Medulla oblongata (tissue), 1 donor: ENCODE data around the gene SVBP.

Experiments
- DNase-seq: peaks from one replicate; pipeline ENCODE4 v3.0.0-alpha.2; 2015; ENCODE audit errors: extremely low spot score

SVBP gene

DNA sequence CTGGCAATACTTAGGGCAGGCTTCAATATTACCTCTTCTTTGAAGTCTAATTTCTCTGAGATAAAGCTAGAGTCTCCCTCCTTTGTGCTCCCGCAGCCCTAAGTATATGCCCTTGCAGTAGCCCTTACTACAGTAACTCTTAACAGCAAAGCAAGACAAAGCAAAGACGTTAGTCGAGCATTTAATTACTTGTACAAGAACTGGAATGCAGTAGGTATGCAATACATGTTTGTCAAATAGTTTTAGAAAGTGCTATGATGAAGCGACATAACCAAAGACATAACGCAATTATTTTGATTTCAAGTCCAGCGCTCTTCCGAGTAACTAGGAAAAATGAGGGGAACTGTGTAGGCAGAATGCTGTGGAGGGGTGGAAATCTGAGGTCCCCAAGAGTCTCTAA is 51.9 kb downstream of the SVBP start:
- DNase-seq = no peak

DNA sequence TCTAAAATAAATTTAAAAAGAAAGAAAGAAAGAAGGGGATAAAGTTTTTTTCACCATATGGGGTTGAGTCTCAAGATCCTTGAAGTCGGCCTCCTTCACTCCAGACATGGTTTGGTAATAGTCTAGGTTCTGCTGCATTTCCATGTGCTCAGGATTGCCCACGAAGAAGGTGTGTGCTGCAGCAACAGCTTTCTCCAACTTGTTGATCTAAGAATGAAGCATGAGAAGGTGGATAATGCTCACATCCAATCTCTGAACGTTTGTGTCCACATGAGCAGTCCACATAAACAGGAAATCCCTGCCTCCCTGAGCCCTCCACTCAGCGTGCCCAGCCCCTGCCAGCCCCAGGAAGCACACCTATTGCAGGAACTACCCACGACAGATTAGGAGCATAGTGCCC is 54.9 kb downstream of the SVBP start:
- no peak for DNase-seq

- no peak for DNase-seq
These were observed 55.6 kb downstream of the SVBP start for GRCh38 chr1:42761567-42761966.

DNA sequence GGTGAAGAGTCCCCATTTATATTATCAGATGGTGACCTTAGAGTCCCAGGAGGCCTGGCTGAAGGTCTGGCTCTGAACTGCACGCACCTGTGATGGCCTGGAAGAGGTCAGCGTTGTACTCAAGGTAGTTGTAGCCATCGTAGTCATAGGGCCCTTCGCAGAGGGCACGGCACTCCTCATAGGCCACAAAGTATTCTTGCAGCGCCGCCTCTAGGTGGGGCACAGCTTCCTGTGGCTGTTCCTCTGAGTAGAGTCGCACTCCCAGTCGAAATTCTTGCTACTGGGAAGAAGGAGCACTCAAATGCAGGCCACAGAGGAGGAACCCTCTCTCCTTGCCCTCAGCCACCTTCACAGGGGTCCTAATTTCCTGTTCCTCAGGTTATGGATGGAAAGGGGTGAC is 58.1 kb downstream of the SVBP start:
- no peak for DNase-seq

GRCh38 chr1:42758641-42759040 is 58.6 kb downstream of the SVBP start:
- no peak for DNase-seq

DNA sequence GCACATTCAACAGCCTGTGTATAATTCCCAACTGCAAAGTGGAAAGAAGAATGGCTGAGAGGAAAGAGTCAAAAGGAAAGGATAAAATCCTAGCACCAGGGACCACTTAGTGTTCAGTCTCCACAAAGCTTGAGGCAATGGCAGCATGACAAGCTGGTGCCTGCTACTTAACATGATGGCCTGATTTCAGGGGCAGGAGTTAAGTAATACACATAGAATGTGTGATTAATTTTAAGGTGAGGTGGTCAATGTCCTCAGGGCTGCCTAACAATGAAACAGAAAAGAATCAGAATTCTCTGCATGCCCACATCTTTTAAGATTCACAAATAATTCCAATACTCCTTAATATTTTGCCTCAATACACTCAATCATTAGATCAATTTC is 59.3 kb downstream of the SVBP start:
- DNase-seq = no peak
